Muscle layer of duodenum (tissue), 2 donors: Measurements from ENCODE around the gene CD40.
A peak's percentile ranks its signal among the peaks of the same experiment; 100 is the strongest.
"Not testable (repeated sequence)": the region's sequence is repeated elsewhere in the genome, so short reads cannot be mapped to it uniquely, and the experiment has no call there.

Experiments
- H3K27ac ChIP-seq: one replicate; pipeline ENCODE4 v1.7.0; 2013; ENCODE audit warnings: mild to moderate bottlenecking, low read length
- H3K27me3 ChIP-seq: one replicate; pipeline ENCODE4 v1.7.0; 2013; ENCODE audit warnings: low read depth, mild to moderate bottlenecking, control low read depth, low read length
- H3K36me3 ChIP-seq, 2 donors: one replicate each; pipeline ENCODE4 v1.7.0; 2013; ENCODE audit warnings: low read length in 2 of 2, control low read depth in 1 of 2, mild to moderate bottlenecking in 1 of 2; ENCODE audit not compliant: insufficient read depth in 2 of 2, control insufficient read depth in 1 of 2
- H3K4me1 ChIP-seq, 2 donors: one replicate each; pipeline ENCODE4 v1.7.0; 2013; ENCODE audit warnings: low read length in 2 of 2, mild to moderate bottlenecking in 2 of 2, control low read depth in 1 of 2, moderate library complexity in 1 of 2; ENCODE audit not compliant: insufficient read depth in 2 of 2, control insufficient read depth in 1 of 2
- H3K4me3 ChIP-seq, 2 donors: one replicate each; pipeline ENCODE4 v1.7.0; 2013; ENCODE audit warnings: low read length in 2 of 2, low read depth in 1 of 2, mild to moderate bottlenecking in 1 of 2
- H3K9me3 ChIP-seq, 2 donors: one replicate each; pipeline ENCODE4 v1.7.0; 2013; ENCODE audit warnings: low read length in 2 of 2, control low read depth in 1 of 2, mild to moderate bottlenecking in 1 of 2; ENCODE audit not compliant: control insufficient read depth in 1 of 2
- donor health status: healthy.

CD40 gene

GRCh38 chr20:46083531-46084061 lies 34.5 kb upstream of the CD40 start:
- no peak overlapping the region for H3K4me3 ChIP-seq
- no peak overlapping the region for H3K27ac ChIP-seq
- H3K36me3 ChIP-seq, result peaks cover 4 to 6% of the 10 kb centered on the region in 2 donors
- peaks cover 23 to 70% of the 10 kb centered on the region in 2 donors for H3K4me1 ChIP-seq
- no peaks in the 10 kb centered on the region for H3K27me3 ChIP-seq
- no peaks in the 10 kb centered on the region for H3K9me3 ChIP-seq

GRCh38 chr20:46084805-46085178 lies 33.3 kb upstream of the CD40 start:
- Histone ChIP-seq H3K4me3 (no peak overlapping the region), H3K27me3 (no peaks in the 10 kb centered on the region), H3K36me3 (no peaks in the 10 kb centered on the region), H3K4me1 (peaks cover 24 to 71% of the 10 kb centered on the region in 2 donors), H3K27ac (no peak overlapping the region), H3K9me3 (no peaks in the 10 kb centered on the region)

GRCh38 chr20:46085179-46085851 lies 32.8 kb upstream of the CD40 start:
- H3K36me3 ChIP-seq, result no peaks in the 10 kb centered on the region
- H3K27ac ChIP-seq, result no peak overlapping the region
- H3K4me3 ChIP-seq, result no peak overlapping the region
- H3K27me3 ChIP-seq, result no peaks in the 10 kb centered on the region
- H3K4me1 ChIP-seq, result peaks cover 27 to 71% of the 10 kb centered on the region in 2 donors
- H3K9me3 ChIP-seq, result no peaks in the 10 kb centered on the region

- H3K4me3 ChIP-seq, result no peak overlapping the region
- no peaks in the 10 kb centered on the region for H3K36me3 ChIP-seq
- no peaks in the 10 kb centered on the region for H3K27me3 ChIP-seq
- no peak overlapping the region for H3K27ac ChIP-seq
- no peaks in the 10 kb centered on the region for H3K9me3 ChIP-seq
- peaks cover 30 to 56% of the 10 kb centered on the region in 2 donors for H3K4me1 ChIP-seq
Measured at GRCh38 chr20:46087161-46087560, 31.0 kb upstream of the CD40 start.

GRCh38 chr20:46088409-46089166 lies 29.5 kb upstream of the CD40 start:
- peak overlapping the region; percentile 80 to 86 for H3K4me3 ChIP-seq
- no peaks in the 10 kb centered on the region for H3K27me3 ChIP-seq
- peaks cover 26 to 42% of the 10 kb centered on the region in 2 donors for H3K4me1 ChIP-seq
- no peaks in the 10 kb centered on the region for H3K9me3 ChIP-seq
- H3K27ac ChIP-seq, result peak overlapping the region; percentile 76
- H3K36me3 ChIP-seq, result no peaks in the 10 kb centered on the region

- H3K36me3 ChIP-seq, result no peaks in the 10 kb centered on the region
- H3K27ac ChIP-seq, result peak overlapping the region; percentile 76
- no peaks in the 10 kb centered on the region for H3K9me3 ChIP-seq
- H3K4me1 ChIP-seq, result peaks cover 26 to 37% of the 10 kb centered on the region in 2 donors
- peak overlapping the region; percentile 80 to 86 for H3K4me3 ChIP-seq
- H3K27me3 ChIP-seq, result no peaks in the 10 kb centered on the region
Measured at GRCh38 chr20:46089167-46089416, 29.0 kb upstream of the CD40 start.

- no peaks in the 10 kb centered on the region for H3K27me3 ChIP-seq
- H3K4me3 ChIP-seq, result peak within 1 kb of the TSS; percentile 80 to 86
- H3K36me3 ChIP-seq, result no peaks in the 10 kb centered on the region
- peak within 1 kb of the TSS; percentile 76 for H3K27ac ChIP-seq
- peaks cover 26 to 31% of the 10 kb centered on the region in 2 donors for H3K4me1 ChIP-seq
- no peaks in the 10 kb centered on the region for H3K9me3 ChIP-seq
Measured at GRCh38 chr20:46089417-46090388, 28.4 kb upstream of the CD40 start, which contains the start of gene NCOA5. NCOA5 (minus strand) TSS chr20:46089962; CDS start chr20:46079424, 10,538 bp downstream.

GRCh38 chr20:46091622-46092535 lies 26.2 kb upstream of the CD40 start:
- not testable (repeated sequence) for H3K27me3 ChIP-seq
- H3K4me1 ChIP-seq, result peaks cover 15 to 17% of the 10 kb centered on the region in 2 donors

GRCh38 chr20:46093531-46093930 lies 24.6 kb upstream of the CD40 start:
- peaks cover 2 to 8% of the 10 kb centered on the region in 2 donors for H3K4me1 ChIP-seq

More at GRCh38 chr20:46091622-46092535, 26.2 kb upstream of the CD40 start:
- not testable (repeated sequence) for H3K36me3 ChIP-seq, H3K27ac ChIP-seq, H3K9me3 ChIP-seq, H3K4me3 ChIP-seq

GRCh38 chr20:46099491-46100287 lies 18.4 kb upstream of the CD40 start:
- peaks cover 16% of the 10 kb centered on the region for H3K27me3 ChIP-seq
- no peaks in the 10 kb centered on the region for H3K36me3 ChIP-seq
- H3K4me1 ChIP-seq, result peaks cover 0 to 4% of the 10 kb centered on the region in 2 donors
- H3K27ac ChIP-seq, result no peak overlapping the region
- peak overlapping the region in 1 of 2 donors; percentile 33 for H3K4me3 ChIP-seq
- H3K9me3 ChIP-seq, result peaks cover 0 to 3% of the 10 kb centered on the region in 2 donors

More at GRCh38 chr20:46093531-46093930, 24.6 kb upstream of the CD40 start:
- no peak overlapping the region for H3K4me3 ChIP-seq
- no peak overlapping the region for H3K27ac ChIP-seq
- H3K9me3 ChIP-seq, result no peaks in the 10 kb centered on the region
- no peaks in the 10 kb centered on the region for H3K36me3 ChIP-seq
- peaks cover 2% of the 10 kb centered on the region for H3K27me3 ChIP-seq
